OCI-LY7 (cell line): ENCODE measurements around the gene ANGPTL7. TPM values are rescaled to one million over a fixed set of nuclear protein-coding genes. Genes with fewer than 3 reads are reported as not detected.

Experiments used
- Bru-seq: library from RNA; stranded (reverse); fragments of 400-500 nt; gene quantifications from one replicate; lab custom pipeline; 2021; lab: Mats Ljungman, UMichigan
- BruChase-seq, 2 experiments: library from RNA; stranded (reverse); fragments of 400-500 nt; gene quantifications; one replicate each; lab custom pipeline; 2021; lab: Mats Ljungman, UMichigan
- BruUV-seq: library from RNA; stranded (reverse); fragments of 400-500 nt; replicated peaks from 2 replicates; lab custom pipeline; 2021; lab: Mats Ljungman, UMichigan
- CTCF ChIA-PET: fragments of 300-600 bp; sonication (Branson Sonifier 250); formaldehyde crosslinking; loops from one replicate; lab custom pipeline; 2022; ENCODE audit warnings: antibody characterized with exemption; ENCODE audit not compliant: unreplicated experiment; lab: Charles Lee
- POLR2A ChIA-PET: fragments of 300-600 bp; sonication (Branson Sonifier 250); formaldehyde crosslinking; loops from one replicate; lab custom pipeline; 2022; ENCODE audit warnings: antibody characterized with exemption; lab: Charles Lee
- DNase-seq: peaks from one replicate; pipeline ENCODE4 v3.0.0-alpha.2; 2015; ENCODE audit warnings: low spot score
- H2AFZ ChIP-seq: fragments of 200-600 bp; sonication (generic), shearing (Covaris generic); 2 replicates; pipeline ENCODE4 v1.6.1; 2014; ENCODE audit warnings: mild to moderate bottlenecking, antibody characterized with exemption, low read length, moderate library complexity
- H3K27ac ChIP-seq: fragments of 200-600 bp; sonication (generic); 2 replicates; pipeline ENCODE4 v1.5.1; 2014; ENCODE audit warnings: mixed run types, low read depth, mild to moderate bottlenecking, moderate library complexity, low read length, inconsistent platforms; ENCODE audit not compliant: poor library complexity, severe bottlenecking
- H3K36me3 ChIP-seq: fragments of 200-600 bp; sonication (generic); 2 replicates; pipeline ENCODE4 v1.6.1; 2014; ENCODE audit warnings: mild to moderate bottlenecking, antibody characterized with exemption, low read length, moderate library complexity, mixed read lengths; ENCODE audit not compliant: insufficient read depth
- H3K4me1 ChIP-seq: fragments of 200-600 bp; sonication (generic); 2 replicates; pipeline ENCODE4 v1.5.1; 2014; ENCODE audit warnings: mild to moderate bottlenecking, low read length; ENCODE audit not compliant: insufficient read depth, poor library complexity, severe bottlenecking
- H3K4me2 ChIP-seq: fragments of 200-600 bp; sonication (generic); 2 replicates; pipeline ENCODE4 v1.6.1; 2014; ENCODE audit warnings: mild to moderate bottlenecking, low read length
- H3K4me3 ChIP-seq: fragments of 200-600 bp; sonication (generic); 2 replicates; pipeline ENCODE4 v1.5.1; 2014; ENCODE audit warnings: mild to moderate bottlenecking, low read depth, low read length; ENCODE audit not compliant: poor library complexity, severe bottlenecking
- H3K79me2 ChIP-seq: fragments of 200-600 bp; sonication (generic); 2 replicates; pipeline ENCODE4 v1.6.1; 2016; ENCODE audit warnings: low read depth, mild to moderate bottlenecking, low read length, moderate library complexity, mixed read lengths; ENCODE audit not compliant: insufficient read depth
- H3K9me2 ChIP-seq: fragments of 200-600 bp; sonication (generic); 2 replicates; pipeline ENCODE4 v1.6.1; 2016; ENCODE audit warnings: mild to moderate bottlenecking, low read length, mixed read lengths; ENCODE audit not compliant: insufficient read depth
- H3K9me3 ChIP-seq: fragments of 200-600 bp; sonication (generic); 2 replicates; pipeline ENCODE4 v1.6.1; 2014; ENCODE audit warnings: mild to moderate bottlenecking, mixed run types, low read length, mixed read lengths
- H4K20me1 ChIP-seq: fragments of 200-600 bp; sonication (generic); 2 replicates; pipeline ENCODE4 v1.6.1; 2014; ENCODE audit warnings: mild to moderate bottlenecking, antibody characterized with exemption, low read length, moderate library complexity, mixed read lengths; ENCODE audit not compliant: insufficient read depth
- EZH2phosphoT487 ChIP-seq: fragments of 200-600 bp; sonication (generic); IDR thresholded peaks from 2 replicates; pipeline ENCODE4 v1.6.1; 2018; ENCODE audit warnings: low read depth, borderline replicate concordance, mild to moderate bottlenecking, mixed run types, antibody characterized with exemption, low read length, moderate library complexity, mixed read lengths
- intact Hi-C: fragments of 100-400 bp; cut with micrococcal nuclease; formaldehyde crosslinking; loops from one replicate; pipeline ENCODE4 v1.10.0; 2022; ENCODE audit not compliant: unreplicated experiment
- long read RNA-seq: library from polyadenylated mRNA; stranded (forward); transcript quantifications from one replicate; pipeline ENCODE4 v2.0.0, GENCODE V29; 2022
- total RNA-seq, 2 experiments: library from RNA; depleted of rRNA in 1 of 2; stranded (reverse); fragments of >200 nt in 1 of 2; shearing (Covaris generic) in 1 of 2; gene quantifications; 2 replicates each; pipeline ENCODE4 v1.2.3, GENCODE V29; 2014 to 2022
- TF ChIP-seq, protein P1 (sequence below): fragments of 200-600 bp; sonication (generic); conservative IDR thresholded peaks from 2 replicates; pipeline ENCODE4 v1.5.1; 2014; ENCODE audit warnings: mild to moderate bottlenecking, antibody characterized with exemption, low read length, moderate library complexity, mixed read lengths

Gene ANGPTL7, protein sequence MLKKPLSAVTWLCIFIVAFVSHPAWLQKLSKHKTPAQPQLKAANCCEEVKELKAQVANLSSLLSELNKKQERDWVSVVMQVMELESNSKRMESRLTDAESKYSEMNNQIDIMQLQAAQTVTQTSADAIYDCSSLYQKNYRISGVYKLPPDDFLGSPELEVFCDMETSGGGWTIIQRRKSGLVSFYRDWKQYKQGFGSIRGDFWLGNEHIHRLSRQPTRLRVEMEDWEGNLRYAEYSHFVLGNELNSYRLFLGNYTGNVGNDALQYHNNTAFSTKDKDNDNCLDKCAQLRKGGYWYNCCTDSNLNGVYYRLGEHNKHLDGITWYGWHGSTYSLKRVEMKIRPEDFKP
- total RNA-seq (2014; rRNA removed; shearing (Covaris generic)): not detected in 2 replicates
- not detected in 2 replicates for total RNA-seq (2022)
- Bru-seq, nascent RNA: not detected
- BruChase-seq, experiment 1, labeled RNA remaining after a 6-hour chase: not detected
- BruChase-seq, experiment 2, labeled RNA remaining after a 2-hour chase: not detected
- long read RNA-seq, partial matches to known transcripts: 0 of 1 reads
- long read RNA-seq, other reads (novel, unspliced or antisense): 1 of 1 reads

DNA sequence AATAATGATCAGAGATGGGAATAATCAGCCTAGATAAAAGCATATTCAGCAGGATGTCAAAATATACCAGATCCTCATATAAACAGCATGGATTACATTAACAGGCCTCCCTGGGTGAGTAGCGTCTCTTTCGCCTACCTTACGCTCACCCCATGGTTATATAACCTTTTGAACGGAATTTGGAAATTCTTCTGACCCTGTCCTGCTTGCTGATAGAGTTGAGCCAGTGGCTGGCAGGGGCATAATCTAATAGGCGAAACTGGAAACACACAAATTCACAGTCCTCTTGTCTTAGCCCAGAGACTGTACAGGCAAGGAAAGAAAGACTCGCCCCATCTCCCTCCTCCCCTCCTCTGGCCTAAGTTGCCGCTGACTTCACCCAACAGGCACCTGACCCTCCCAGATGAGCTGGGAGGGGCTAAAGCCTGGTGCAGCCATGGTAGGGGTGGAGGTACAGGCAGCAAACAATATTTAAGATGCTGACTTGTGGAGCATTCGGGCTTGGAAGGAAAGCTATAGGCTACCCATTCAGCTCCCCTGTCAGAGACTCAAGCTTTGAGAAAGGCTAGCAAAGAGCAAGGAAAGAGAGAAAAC is at the start of gene ANGPTL7:
ANGPTL7 (plus strand) TSS at position 498 of the 594 bp plus-strand sequence. CDS start 225 bp downstream, outside the sequence.
- Histone ChIP-seq H2AFZ (no peak within 1 kb of the TSS), H3K4me2 (no peak within 1 kb of the TSS), H3K36me3 (peaks cover 85% of the 10 kb centered on the region), H4K20me1 (no peaks in the 10 kb centered on the region), H3K79me2 (no peaks in the 10 kb centered on the region), H3K9me2 (no peaks in the 10 kb centered on the region), H3K4me1 (no peaks in the 10 kb centered on the region), H3K9me3 (no peaks in the 10 kb centered on the region), H3K4me3 (no peak within 1 kb of the TSS), H3K27ac (no peak within 1 kb of the TSS)
- intact Hi-C loops: no loop called here
- TF ChIP-seq, protein P1, sequence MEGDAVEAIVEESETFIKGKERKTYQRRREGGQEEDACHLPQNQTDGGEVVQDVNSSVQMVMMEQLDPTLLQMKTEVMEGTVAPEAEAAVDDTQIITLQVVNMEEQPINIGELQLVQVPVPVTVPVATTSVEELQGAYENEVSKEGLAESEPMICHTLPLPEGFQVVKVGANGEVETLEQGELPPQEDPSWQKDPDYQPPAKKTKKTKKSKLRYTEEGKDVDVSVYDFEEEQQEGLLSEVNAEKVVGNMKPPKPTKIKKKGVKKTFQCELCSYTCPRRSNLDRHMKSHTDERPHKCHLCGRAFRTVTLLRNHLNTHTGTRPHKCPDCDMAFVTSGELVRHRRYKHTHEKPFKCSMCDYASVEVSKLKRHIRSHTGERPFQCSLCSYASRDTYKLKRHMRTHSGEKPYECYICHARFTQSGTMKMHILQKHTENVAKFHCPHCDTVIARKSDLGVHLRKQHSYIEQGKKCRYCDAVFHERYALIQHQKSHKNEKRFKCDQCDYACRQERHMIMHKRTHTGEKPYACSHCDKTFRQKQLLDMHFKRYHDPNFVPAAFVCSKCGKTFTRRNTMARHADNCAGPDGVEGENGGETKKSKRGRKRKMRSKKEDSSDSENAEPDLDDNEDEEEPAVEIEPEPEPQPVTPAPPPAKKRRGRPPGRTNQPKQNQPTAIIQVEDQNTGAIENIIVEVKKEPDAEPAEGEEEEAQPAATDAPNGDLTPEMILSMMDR: no peak
- TF ChIP-seq EZH2phosphoT487: no peak
- CTCF ChIA-PET: interaction anchor here (0.7 kb wide), 1 partner anchor 152 kb away, joined by 3 read pairs; no protein-coding TSS in a partner anchor
- no TSS peak for BruUV-seq
- POLR2A ChIA-PET: no interaction called here
- DNase-seq: no peak

DNA sequence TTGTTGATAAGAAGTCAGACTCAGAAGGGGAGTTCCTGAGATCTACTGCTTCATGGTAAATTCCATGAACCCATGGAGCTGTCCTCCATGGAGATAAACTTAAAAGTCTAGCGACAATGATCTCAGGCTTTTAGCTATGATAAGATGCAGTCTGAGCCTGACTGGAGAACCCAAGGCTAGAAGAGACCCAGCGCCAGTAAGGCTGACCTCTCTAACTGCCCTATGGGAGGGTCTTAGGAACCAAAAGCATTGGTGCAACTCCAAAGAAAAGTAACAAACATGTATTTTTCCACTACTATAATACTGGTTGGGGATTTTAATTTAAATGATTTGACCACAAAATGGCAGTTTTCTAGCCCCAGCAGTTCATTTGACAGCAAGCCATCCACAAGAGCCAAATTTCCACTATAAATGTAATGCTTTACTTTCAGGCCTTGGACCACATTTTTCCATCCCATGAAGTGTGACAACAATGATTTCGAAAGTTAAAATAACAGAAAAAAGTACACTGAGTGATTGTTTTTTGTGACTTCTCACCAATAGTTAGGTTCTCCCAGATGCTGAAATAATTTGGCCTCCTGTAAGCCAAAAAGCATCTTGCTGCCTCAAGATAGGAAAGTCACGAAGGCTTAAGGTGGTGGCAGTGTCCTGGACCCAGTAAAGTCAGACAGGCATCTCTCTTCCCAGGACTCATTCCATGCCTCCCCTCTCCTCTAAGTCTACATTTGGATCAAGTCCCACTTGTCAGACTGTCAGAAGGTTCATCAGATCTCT is 46.4 kb upstream of the ANGPTL7 start:
- POLR2A ChIA-PET: interaction anchor here (0.7 kb wide), 1 partner anchor 108 kb away, joined by 3 read pairs; no protein-coding TSS in a partner anchor
- intact Hi-C loops: no loop called here

More for the DNA sequence above, 46.4 kb upstream of the ANGPTL7 start:
- CTCF ChIA-PET: no interaction called here
- H3K4me2 ChIP-seq: no peak overlapping the region
- H3K79me2 ChIP-seq: no peaks in the 10 kb centered on the region
- no peak for TF ChIP-seq EZH2phosphoT487
- TF ChIP-seq, protein P1: no peak
- H3K9me2 ChIP-seq: no peaks in the 10 kb centered on the region
- H3K27ac ChIP-seq: no peak overlapping the region
- H3K36me3 ChIP-seq: peaks cover 77% of the 10 kb centered on the region
- no peaks in the 10 kb centered on the region for H3K9me3 ChIP-seq
- no peaks in the 10 kb centered on the region for H4K20me1 ChIP-seq
- no TSS peak for BruUV-seq
- DNase-seq: no peak
- H3K4me1 ChIP-seq: peaks cover 11% of the 10 kb centered on the region
- no peak overlapping the region for H3K4me3 ChIP-seq
- H2AFZ ChIP-seq: no peak overlapping the region
